Stimulated activated CD4-positive, alpha-beta T cell treated with anti-CD3 and anti-CD28 coated beads, Interleukin-2, amount 100 ng/mL, for 48 hours (primary cell): ENCODE results near the gene SLC12A7.

Experiments used
- DNase-seq, 2 donors: peaks; one replicate each; pipeline ENCODE4 v3.0.0-alpha.2; 2020

SLC12A7 gene

GRCh38 chr5:1048162-1048721 is 63.6 kb downstream of the SLC12A7 start:
- DNase-seq: no peak

- DNase-seq: no peak
Measured at GRCh38 chr5:1047332-1047965, 64.4 kb downstream of the SLC12A7 start.

- no peak for DNase-seq
Measured at GRCh38 chr5:1045960-1046560, 65.8 kb downstream of the SLC12A7 start.

- DNase-seq: no peak
Measured at GRCh38 chr5:1044117-1044516, 67.7 kb downstream of the SLC12A7 start.

- DNase-seq: no peak
Measured at GRCh38 chr5:1043327-1043726, 68.5 kb downstream of the SLC12A7 start.

GRCh38 chr5:1042626-1043025 is 69.2 kb downstream of the SLC12A7 start:
- DNase-seq: no peak

GRCh38 chr5:1041225-1042143 is 70.4 kb downstream of the SLC12A7 start:
- DNase-seq: no peak

GRCh38 chr5:1040571-1040970 is 71.3 kb downstream of the SLC12A7 start:
- DNase-seq: no peak

- DNase-seq: no peak
Measured at GRCh38 chr5:1039706-1040260, 72.1 kb downstream of the SLC12A7 start.

- no peak for DNase-seq
Measured at GRCh38 chr5:1039210-1039548, 72.7 kb downstream of the SLC12A7 start.

GRCh38 chr5:1038417-1039209 is 73.2 kb downstream of the SLC12A7 start:
- no peak for DNase-seq

- no peak for DNase-seq
Measured at GRCh38 chr5:1037671-1038416, 74.0 kb downstream of the SLC12A7 start.

GRCh38 chr5:1037123-1037670 is 74.7 kb downstream of the SLC12A7 start:
- DNase-seq: no peak

GRCh38 chr5:1036504-1037122 is 75.2 kb downstream of the SLC12A7 start:
- DNase-seq: no peak

- DNase-seq: no peak
Measured at GRCh38 chr5:1035421-1036405, 76.2 kb downstream of the SLC12A7 start.

GRCh38 chr5:1034986-1035385 is 76.9 kb downstream of the SLC12A7 start:
- no peak for DNase-seq

GRCh38 chr5:1034421-1034905 is 77.4 kb downstream of the SLC12A7 start:
- DNase-seq: no peak

- no peak for DNase-seq
Measured at GRCh38 chr5:1033606-1034420, 78.0 kb downstream of the SLC12A7 start.

- no peak for DNase-seq
Measured at GRCh38 chr5:1033178-1033577, 78.7 kb downstream of the SLC12A7 start.
